RPMI7951 (cell line): ENCODE data around the gene SMIM35. TPM values are rescaled to one million over a fixed set of nuclear protein-coding genes. Genes with fewer than 3 reads are reported as not detected.

Source experiments
- DNase-seq: peaks from one replicate; pipeline ENCODE4 v3.0.0-alpha.2; 2012; ENCODE audit warnings: low read depth
- total RNA-seq: library from RNA; depleted of rRNA; stranded (reverse); fragments of >200 nt; shearing (Covaris generic); gene quantifications from 2 replicates; pipeline ENCODE4 v1.2.3, GENCODE V29; 2014

Gene SMIM35
- total RNA-seq, 1 experiment from 2014 or later: not detected

GRCh38 chr11:118109231-118109630 is 22.5 kb upstream of the SMIM35 start:
- peak; percentile 14 for DNase-seq

GRCh38 chr11:118108513-118108912 is 21.8 kb upstream of the SMIM35 start:
- DNase-seq: no peak

- no peak for DNase-seq
These were observed 20.1 kb upstream of the SMIM35 start for GRCh38 chr11:118106789-118107335.

- no peak for DNase-seq
These were observed 19.0 kb upstream of the SMIM35 start for GRCh38 chr11:118105657-118106305.

GRCh38 chr11:118104491-118104890 is 17.7 kb upstream of the SMIM35 start:
- DNase-seq: no peak

- no peak for DNase-seq
These were observed 16.0 kb upstream of the SMIM35 start for GRCh38 chr11:118102721-118103261.

DNA sequence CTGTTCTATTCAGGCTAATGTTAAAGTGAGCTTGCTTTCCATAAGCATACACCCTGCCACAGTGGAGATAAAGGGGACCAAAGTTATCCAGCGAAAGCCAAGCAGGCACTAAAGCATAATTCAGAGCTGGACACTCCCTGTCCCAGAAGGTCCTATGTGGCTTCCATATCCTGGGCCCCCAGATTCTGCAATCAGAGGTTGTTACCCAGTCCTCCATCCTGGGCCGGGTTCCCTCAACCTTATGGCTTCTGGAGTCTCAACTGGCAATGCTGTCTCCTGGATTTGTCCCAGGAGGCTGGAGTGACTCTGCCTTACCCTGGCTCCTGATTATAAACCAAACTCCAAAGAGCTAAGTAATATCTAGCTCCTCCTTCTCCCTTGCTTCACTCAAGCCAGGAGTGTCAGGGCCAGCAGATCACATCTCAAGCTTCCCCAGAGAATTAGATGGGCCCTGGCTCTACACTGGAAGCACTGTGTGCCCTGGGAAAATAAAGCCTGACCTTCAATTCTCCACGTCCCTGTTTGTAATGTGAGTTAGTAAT is 14.0 kb upstream of the SMIM35 start:
- no peak for DNase-seq

DNA sequence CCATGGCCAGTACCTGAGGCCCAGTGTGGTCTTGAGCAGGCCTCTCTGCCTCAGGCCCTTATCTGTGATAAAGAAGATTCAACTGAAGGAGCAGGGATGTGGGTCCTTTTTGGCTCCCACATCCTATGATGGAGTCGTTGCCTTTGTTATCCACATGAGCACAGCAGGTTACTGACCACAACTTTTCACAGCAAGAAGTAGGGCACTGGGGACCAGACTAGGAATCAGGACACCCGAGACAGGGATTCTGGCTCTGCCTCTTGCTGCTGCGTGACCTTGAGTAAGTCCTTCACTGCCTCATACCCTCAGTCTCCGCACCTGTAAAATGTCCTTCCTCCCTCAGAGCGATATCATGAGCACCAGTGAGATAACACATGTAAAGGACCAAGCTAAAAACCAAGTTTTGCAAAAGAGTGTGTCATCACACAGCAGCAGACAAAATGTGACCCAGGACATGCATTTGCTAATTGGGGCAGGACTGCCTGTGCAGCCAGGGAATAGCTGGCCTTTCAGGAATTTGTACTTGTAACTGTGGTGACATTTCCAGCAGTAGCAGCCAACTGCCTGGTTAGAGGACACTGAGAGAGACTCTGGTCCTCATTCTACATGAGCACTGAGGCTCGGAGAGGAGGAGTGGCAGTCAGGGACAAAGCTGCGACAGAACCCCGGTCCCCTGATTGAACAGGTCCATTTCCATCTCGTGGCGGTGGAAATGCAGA is 13.2 kb upstream of the SMIM35 start:
- no peak for DNase-seq

- no peak for DNase-seq
These were observed 12.5 kb upstream of the SMIM35 start for GRCh38 chr11:118098996-118099837.

GRCh38 chr11:118095967-118096367 is 9.2 kb upstream of the SMIM35 start:
- DNase-seq: no peak

DNA sequence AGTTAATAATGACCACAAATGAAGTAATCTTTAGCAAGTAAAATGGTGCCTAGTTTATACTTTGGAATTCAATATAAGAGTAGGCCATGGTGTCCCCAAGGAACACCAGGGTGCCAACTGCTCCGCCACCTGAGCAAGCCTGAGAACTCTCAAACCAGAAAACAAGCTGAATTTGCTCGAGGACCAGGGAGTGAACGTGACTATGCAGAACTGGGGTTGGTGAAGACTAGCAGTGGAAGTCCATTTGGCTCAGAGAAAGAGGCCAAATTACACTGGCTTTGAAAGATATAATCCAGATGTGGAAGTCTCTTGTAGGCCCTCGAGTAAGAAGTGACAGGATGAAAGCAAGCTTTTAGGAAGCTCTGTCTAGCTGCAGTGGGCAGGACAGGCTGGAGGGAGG is 8.7 kb upstream of the SMIM35 start:
- DNase-seq: no peak

DNA sequence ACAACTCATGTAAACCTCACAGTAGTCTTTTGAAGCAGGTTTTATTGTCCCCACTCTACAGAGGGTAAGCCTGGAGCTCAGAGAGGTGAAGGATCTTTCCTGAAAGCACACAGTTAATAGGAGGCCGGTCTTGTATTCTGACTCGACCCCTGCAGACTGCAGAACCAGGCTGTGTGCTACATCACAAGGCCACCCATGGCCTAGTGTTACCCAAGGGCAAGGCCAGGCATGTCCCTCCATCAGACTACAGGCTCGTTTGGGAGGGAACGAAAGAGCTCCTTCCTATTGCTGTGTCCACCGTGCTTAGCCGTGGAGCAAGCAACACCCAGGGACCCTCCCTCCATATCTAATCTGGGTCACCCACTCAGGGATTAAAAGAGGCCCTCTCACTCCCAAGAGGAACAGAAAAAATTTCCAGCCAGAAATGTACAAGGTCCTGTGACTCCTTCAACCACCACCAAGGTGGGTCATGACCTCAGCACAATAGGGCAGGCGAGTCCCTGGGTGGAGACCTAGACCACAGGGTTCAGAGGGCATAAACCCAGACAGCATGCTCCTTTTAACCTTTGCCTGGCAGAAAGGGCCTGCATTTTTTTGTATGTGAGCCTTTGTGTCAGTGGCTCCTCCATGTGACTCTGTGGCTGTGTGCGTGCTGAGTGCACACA is 6.3 kb upstream of the SMIM35 start:
- DNase-seq: no peak

DNA sequence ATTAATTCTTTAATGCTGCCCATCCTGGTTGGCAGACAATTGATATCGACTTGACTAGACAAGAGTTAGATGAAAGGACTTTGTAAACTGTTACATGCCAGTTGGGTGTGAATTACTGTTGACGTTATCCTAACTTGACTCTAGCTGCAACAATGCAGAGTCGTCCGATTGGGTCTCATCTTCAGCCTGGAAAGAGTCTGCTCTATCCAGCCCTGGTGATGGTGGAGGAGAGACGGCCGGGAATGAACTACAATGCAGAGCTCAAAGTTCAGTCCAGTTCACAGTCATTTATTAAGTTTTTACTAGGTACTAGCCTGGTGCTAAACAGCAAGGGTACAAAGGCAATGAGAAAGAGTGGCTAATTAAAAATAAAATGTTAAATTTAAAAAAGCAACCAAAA is 4.9 kb upstream of the SMIM35 start:
- DNase-seq: no peak

GRCh38 chr11:118090545-118091162 is 3.9 kb upstream of the SMIM35 start:
- no peak for DNase-seq

DNA sequence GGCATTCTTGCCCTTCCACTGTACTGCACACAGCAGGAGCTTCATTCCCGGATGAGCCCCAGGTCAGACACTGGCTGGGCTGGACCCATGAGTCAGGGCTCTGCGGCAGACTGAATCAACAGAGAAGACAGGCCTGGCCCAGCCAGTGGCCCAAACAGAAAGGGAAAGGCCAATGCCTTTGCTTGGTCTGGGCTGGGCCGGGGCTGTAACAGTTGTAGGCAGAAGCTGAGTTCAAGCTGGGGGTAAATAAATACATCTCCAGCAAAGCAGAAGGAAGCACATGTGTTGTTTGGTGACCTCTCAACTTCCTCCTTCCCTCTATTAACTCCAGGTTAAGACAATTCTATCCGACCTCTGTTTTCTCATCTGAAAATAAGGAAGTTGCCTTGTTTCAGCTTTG is 1.8 kb upstream of the SMIM35 start:
- no peak for DNase-seq

- no peak for DNase-seq
These were observed 1.2 kb upstream of the SMIM35 start for GRCh38 chr11:118087931-118088330.

GRCh38 chr11:118084656-118085055 is 2.1 kb downstream of the SMIM35 start:
- no peak for DNase-seq

DNA sequence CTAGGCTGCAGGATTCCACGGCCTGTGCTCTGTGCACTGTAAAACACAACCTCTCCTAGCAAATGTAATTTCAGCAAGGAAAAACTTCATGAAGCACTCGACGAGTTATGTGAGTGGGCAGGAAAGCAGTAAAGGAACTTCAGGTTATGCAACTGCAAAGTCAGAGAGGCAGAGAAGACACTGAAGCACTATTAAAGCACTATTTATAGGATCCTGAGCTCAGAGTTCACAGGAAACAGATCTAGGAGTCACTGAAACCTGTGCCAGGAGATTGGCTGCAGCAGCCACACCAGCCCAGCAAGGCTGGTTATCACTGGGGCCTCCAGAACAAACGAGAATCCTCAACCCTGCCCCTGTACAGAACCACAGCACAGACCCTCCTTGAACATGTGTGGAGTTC is 2.5 kb downstream of the SMIM35 start:
- DNase-seq: no peak

GRCh38 chr11:118082880-118083552 is 3.7 kb downstream of the SMIM35 start:
- DNase-seq: no peak

DNA sequence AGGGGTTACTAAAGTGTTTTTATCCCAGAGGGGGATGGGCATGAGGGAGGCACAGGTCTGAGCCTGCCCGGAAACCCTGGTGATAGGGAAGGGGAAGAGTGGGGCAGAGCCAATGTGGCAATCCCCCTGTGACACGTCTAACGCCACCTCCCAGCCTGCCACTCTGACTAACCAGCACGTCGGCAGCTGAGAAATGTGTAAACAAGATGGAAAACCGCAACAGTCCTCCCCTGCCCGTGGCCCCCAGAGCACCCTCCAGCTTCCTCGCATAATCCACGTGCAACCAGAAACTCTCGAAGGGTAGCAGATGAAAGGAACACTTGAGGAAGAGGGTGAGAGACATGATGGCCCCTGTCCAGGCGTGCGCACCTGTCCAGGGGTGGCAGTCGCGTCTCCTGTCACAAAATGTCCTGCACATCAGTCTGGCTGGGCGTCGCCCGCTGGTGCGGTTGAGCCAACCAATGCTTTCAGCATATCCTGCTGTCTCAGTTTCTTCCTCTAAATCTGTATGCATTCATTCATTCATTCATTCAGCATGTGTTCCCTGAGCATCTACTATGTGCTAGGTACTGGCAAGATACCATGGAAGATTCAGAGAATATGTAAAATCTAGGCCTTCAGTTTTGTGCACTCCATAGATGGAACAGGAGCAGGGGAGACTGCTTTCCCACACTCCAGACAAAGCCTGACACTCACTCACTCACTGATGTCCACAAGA is 5.4 kb downstream of the SMIM35 start:
- DNase-seq: no peak
